GM23338 (cell line): ENCODE results near the gene RAB20. TPM values are rescaled to one million over a fixed set of nuclear protein-coding genes. Genes with fewer than 3 reads are reported as not detected.

Source experiments
- ATAC-seq: fragments of 200-7000 bp; cut with Tn5 transposase; 3 replicates; pipeline ENCODE4 v1.9.1; 2020
- DNase-seq: peaks from one replicate; pipeline ENCODE4 v3.0.0-alpha.2; 2015; ENCODE audit warnings: low spot score
- H2AFZ ChIP-seq: fragments of 200-600 bp; sonication (generic); 2 replicates; pipeline ENCODE4 v1.8.0; 2016; ENCODE audit warnings: antibody characterized with exemption, mild to moderate bottlenecking, moderate library complexity
- H3F3A ChIP-seq: fragments of 200-600 bp; sonication (generic); replicated peaks from 2 replicates; pipeline ENCODE4 v1.8.0; 2017; ENCODE audit warnings: antibody characterized with exemption, mixed run types, low read depth
- H3K27ac ChIP-seq: fragments of 200-600 bp; sonication (generic); 2 replicates; pipeline ENCODE4 v1.6.1; 2016; ENCODE audit warnings: low read depth
- H3K27me3 ChIP-seq: fragments of 200-600 bp; sonication (generic); 2 replicates; pipeline ENCODE4 v1.8.0; 2016; ENCODE audit warnings: mild to moderate bottlenecking, mixed run types, moderate library complexity; ENCODE audit not compliant: insufficient read depth
- H3K36me3 ChIP-seq: fragments of 200-600 bp; sonication (generic); 2 replicates; pipeline ENCODE4 v1.8.0; 2016; ENCODE audit warnings: mild to moderate bottlenecking; ENCODE audit not compliant: insufficient read depth
- H3K4me1 ChIP-seq: fragments of 200-600 bp; sonication (generic); 2 replicates; pipeline ENCODE4 v1.8.0; 2016; ENCODE audit warnings: mild to moderate bottlenecking, moderate library complexity; ENCODE audit not compliant: insufficient read depth
- H3K4me2 ChIP-seq: fragments of 200-600 bp; sonication (generic); 2 replicates; pipeline ENCODE4 v1.7.1; 2017; ENCODE audit warnings: mixed run types
- H3K4me3 ChIP-seq: fragments of 200-600 bp; sonication (generic); 2 replicates; pipeline ENCODE4 v1.6.1; 2016; ENCODE audit warnings: mixed run types
- H3K79me2 ChIP-seq: fragments of 200-600 bp; sonication (generic); replicated peaks from 2 replicates; pipeline ENCODE4 v1.8.0; 2017; ENCODE audit warnings: mild to moderate bottlenecking; ENCODE audit not compliant: insufficient read depth
- H3K9me2 ChIP-seq: fragments of 200-600 bp; sonication (generic); 2 replicates; pipeline ENCODE4 v1.8.0; 2017; ENCODE audit not compliant: insufficient read depth
- H4K20me1 ChIP-seq: fragments of 200-600 bp; sonication (generic); replicated peaks from 2 replicates; pipeline ENCODE4 v1.8.0; 2017; ENCODE audit warnings: mild to moderate bottlenecking; ENCODE audit not compliant: insufficient read depth
- H3K27ac Mint-ChIP-seq: 2 replicates; pipeline ENCODE4 v1.8.0; 2020; ENCODE audit warnings: inconsistent platforms, mild to moderate bottlenecking, moderate library complexity, mixed read lengths
- H3K27me3 Mint-ChIP-seq: 3 replicates; pipeline ENCODE4 v1.8.0; 2022; ENCODE audit warnings: low read depth, mild to moderate bottlenecking, moderate library complexity, mixed read lengths, inconsistent platforms; ENCODE audit not compliant: insufficient read depth, poor library complexity
- H3K36me3 Mint-ChIP-seq: 3 replicates; pipeline ENCODE4 v1.8.0; 2021; ENCODE audit warnings: low read depth, mild to moderate bottlenecking, inconsistent platforms, moderate library complexity, mixed read lengths
- H3K4me1 Mint-ChIP-seq: 3 replicates; pipeline ENCODE4 v1.8.0; 2020; ENCODE audit warnings: mild to moderate bottlenecking, inconsistent platforms, mixed read lengths
- H3K4me3 Mint-ChIP-seq: 3 replicates; pipeline ENCODE4 v1.8.0; 2021; ENCODE audit warnings: moderate library complexity, mild to moderate bottlenecking, inconsistent platforms, mixed read lengths
- H3K9me3 Mint-ChIP-seq: 3 replicates; pipeline ENCODE4 v1.8.0; 2020; ENCODE audit warnings: moderate library complexity, mild to moderate bottlenecking, inconsistent platforms, mixed read lengths
- CTCF ChIP-seq, 2 experiments: fragments of 200-600 bp in 1 of 2; sonication (generic) in 1 of 2; conservative IDR thresholded peaks; 2 replicates each; pipeline versions ENCODE4 v1.5.1 to v1.6.1; 2016 to 2017; ENCODE audit warnings: antibody characterized with exemption in 2 of 2, low read depth in 2 of 2, mild to moderate bottlenecking in 2 of 2, moderate library complexity in 1 of 2
- EZH2 ChIP-seq: fragments of 200-600 bp; sonication (generic); IDR thresholded peaks from one replicate; pipeline ENCODE4 v1.8.0; 2017; ENCODE audit warnings: antibody characterized with exemption, mild to moderate bottlenecking, low read depth; ENCODE audit not compliant: unreplicated experiment
- EZH2phosphoT487 ChIP-seq: fragments of 200-600 bp; sonication (generic); IDR thresholded peaks from one replicate; pipeline ENCODE4 v1.8.1; 2018; ENCODE audit warnings: antibody characterized with exemption; ENCODE audit not compliant: unreplicated experiment
- NANOG ChIP-seq: IDR thresholded peaks from 2 replicates; pipeline ENCODE4 v1.6.1; 2016; ENCODE audit warnings: antibody characterized with exemption, borderline replicate concordance
- POLR2AphosphoS5 ChIP-seq: IDR thresholded peaks from 2 replicates; pipeline ENCODE4 v1.6.1; 2016; ENCODE audit warnings: antibody characterized with exemption, low read depth
- STAT1 ChIP-seq: IDR thresholded peaks from one replicate; pipeline ENCODE4 v1.6.1; 2016; ENCODE audit warnings: antibody characterized with exemption; ENCODE audit not compliant: unreplicated experiment
- ZNF462 ChIP-seq: fragments of 250-450 bp; sonication (Bioruptor Pico); IDR thresholded peaks from 2 replicates; pipeline ENCODE4 v1.5.0; 2020; ENCODE audit warnings: mild to moderate bottlenecking, moderate library complexity
- polyA plus RNA-seq: library from polyadenylated mRNA; unstranded; fragments of >200 nt; fragmentation: Nextera tagmentation; extraction: Ambion mirVana; gene quantifications from 2 replicates; pipeline ENCODE4 v1.2.1, GENCODE V29; 2016
- total RNA-seq: library from RNA; depleted of rRNA; stranded (reverse); fragments of >200 nt; shearing (Covaris generic); gene quantifications from 2 replicates; pipeline ENCODE4 v1.2.3, GENCODE V29; 2014
- TF ChIP-seq, protein P1 (sequence below): IDR thresholded peaks from 2 replicates; pipeline ENCODE4 v1.6.1; 2016; ENCODE audit warnings: antibody characterized with exemption

RAB20 gene
- total and polyA plus RNA-seq, 2 experiments from 2014 or later, result 12.3 to 26.6 TPM

DNA sequence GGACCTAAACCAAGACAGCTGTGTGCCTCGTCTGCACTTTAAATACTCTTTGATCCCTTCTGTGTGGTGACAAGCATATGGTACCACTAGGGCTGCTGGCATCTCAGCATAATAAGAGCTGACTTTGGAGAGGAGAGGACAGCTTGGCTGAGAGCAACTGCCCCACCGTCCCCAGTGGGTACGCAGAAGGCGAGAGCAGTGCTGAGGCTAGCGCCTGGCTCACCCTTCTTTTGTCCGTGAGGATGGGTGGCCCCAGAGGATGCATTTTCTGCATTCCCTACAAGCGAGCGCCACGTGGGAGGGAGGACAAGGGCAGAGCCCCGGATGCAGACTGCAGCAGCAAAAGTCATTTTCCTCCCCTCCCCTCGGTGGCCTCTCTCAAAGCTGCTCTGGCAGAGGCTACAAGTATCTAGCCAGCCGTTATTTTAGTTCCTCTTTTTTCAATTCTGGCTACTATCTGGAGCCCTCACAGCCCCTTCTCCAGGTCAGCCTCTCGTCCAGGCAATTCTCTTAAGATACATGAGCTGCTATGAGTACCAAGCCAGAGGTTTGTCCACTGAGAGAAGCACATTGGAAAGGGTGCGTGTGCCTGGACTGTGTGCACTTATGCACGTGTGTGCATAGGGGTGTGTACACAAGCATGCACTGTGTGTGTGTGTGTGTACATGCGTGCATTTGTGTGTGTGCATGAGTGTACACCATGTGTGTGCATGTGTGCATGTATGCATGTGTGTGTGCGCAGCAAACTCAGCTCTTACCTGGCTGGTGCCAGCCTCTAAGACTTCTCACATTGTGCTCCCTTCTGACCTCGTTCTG, 51.3 kb downstream of the RAB20 start:
- Histone ChIP-seq H3K4me3 (no peak overlapping the region), H3K27me3 (no peaks in the 10 kb centered on the region), H3F3A (no peaks in the 10 kb centered on the region), H3K79me2 (no peaks in the 10 kb centered on the region), H3K4me1 (no peaks in the 10 kb centered on the region), H4K20me1 (no peaks in the 10 kb centered on the region), H3K27ac (peak overlapping the region; percentile 63; the same call in 1 of the 2 replicates), H3K36me3 (peaks cover 3% of the 10 kb centered on the region; the same call in 1 of the 2 replicates), H3K4me2 (no peak overlapping the region), H3K9me2 (no peaks in the 10 kb centered on the region), H2AFZ (no peak overlapping the region)
- H3K9me3 Mint-ChIP-seq, result no peaks in the 10 kb centered on the region
- no peak overlapping the region for H3K27ac Mint-ChIP-seq
- DNase-seq, result no peak
- H3K4me3 Mint-ChIP-seq, result no peak overlapping the region
- H3K4me1 Mint-ChIP-seq, result peaks cover 7% of the 10 kb centered on the region
- no peak for TF ChIP-seq NANOG
- no peak for TF ChIP-seq STAT1
- TF ChIP-seq CTCF (conservative IDR thresholded peaks at IDR 0.05; ENCODE audit: low read depth in 2 of 2), result no peak
- TF ChIP-seq EZH2phosphoT487, result no peak
- H3K27me3 Mint-ChIP-seq, result peaks cover 7% of the 10 kb centered on the region
- peak; percentile 47 for ATAC-seq
- peaks cover 30% of the 10 kb centered on the region for H3K36me3 Mint-ChIP-seq

GRCh38 chr13:110509478-110509926, 52.0 kb downstream of the RAB20 start:
- no peaks in the 10 kb centered on the region for H3K79me2 ChIP-seq
- no peak overlapping the region for H3K4me3 Mint-ChIP-seq
- no peak overlapping the region for H3K4me2 ChIP-seq
- DNase-seq (no peak), ATAC-seq (no peak)
- no peak overlapping the region for H3K27ac ChIP-seq
- no peak overlapping the region for H2AFZ ChIP-seq
- H3F3A ChIP-seq, result no peaks in the 10 kb centered on the region
- peaks cover 3% of the 10 kb centered on the region; the same call in 1 of the 2 replicates for H3K36me3 ChIP-seq
- H3K4me1 ChIP-seq, result no peaks in the 10 kb centered on the region
- H3K27me3 Mint-ChIP-seq, result peaks cover 7% of the 10 kb centered on the region
- no peaks in the 10 kb centered on the region for H3K27me3 ChIP-seq
- H3K27ac Mint-ChIP-seq, result no peak overlapping the region
- H4K20me1 ChIP-seq, result no peaks in the 10 kb centered on the region
- H3K9me2 ChIP-seq, result no peaks in the 10 kb centered on the region
- H3K4me1 Mint-ChIP-seq, result no peaks in the 10 kb centered on the region; the same call in 2 of the 3 replicates
- H3K4me3 ChIP-seq, result no peak overlapping the region
- no peaks in the 10 kb centered on the region for H3K9me3 Mint-ChIP-seq
- H3K36me3 Mint-ChIP-seq, result peaks cover 30% of the 10 kb centered on the region
- TF ChIP-seq ZNF462 (CRISPR knock-in tag), result no peak
- TF ChIP-seq STAT1, result no peak
- no peak for TF ChIP-seq EZH2
- TF ChIP-seq, protein P1, sequence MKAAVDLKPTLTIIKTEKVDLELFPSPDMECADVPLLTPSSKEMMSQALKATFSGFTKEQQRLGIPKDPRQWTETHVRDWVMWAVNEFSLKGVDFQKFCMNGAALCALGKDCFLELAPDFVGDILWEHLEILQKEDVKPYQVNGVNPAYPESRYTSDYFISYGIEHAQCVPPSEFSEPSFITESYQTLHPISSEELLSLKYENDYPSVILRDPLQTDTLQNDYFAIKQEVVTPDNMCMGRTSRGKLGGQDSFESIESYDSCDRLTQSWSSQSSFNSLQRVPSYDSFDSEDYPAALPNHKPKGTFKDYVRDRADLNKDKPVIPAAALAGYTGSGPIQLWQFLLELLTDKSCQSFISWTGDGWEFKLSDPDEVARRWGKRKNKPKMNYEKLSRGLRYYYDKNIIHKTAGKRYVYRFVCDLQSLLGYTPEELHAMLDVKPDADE, result no peak
- no peak for TF ChIP-seq EZH2phosphoT487
- TF ChIP-seq POLR2AphosphoS5, result no peak
